Suprapubic skin (tissue), 4 donors: ENCODE data around the gene TANGO6. TPM values are rescaled to one million over a fixed set of nuclear protein-coding genes. Genes with fewer than 3 reads are reported as not detected.
A peak's percentile ranks its signal among the peaks of the same experiment; 100 is the strongest.

Experiments used
- DNase-seq, 2 donors: peaks; one replicate each; pipeline ENCODE4 v3.0.0-alpha.2; 2019; ENCODE audit warnings: low spot score in 2 of 2
- H3K27ac ChIP-seq: fragments of 200-600 bp; sonication (generic); one replicate; pipeline ENCODE4 v1.5.1; 2019
- H3K27me3 ChIP-seq: fragments of 200-600 bp; sonication (generic); one replicate; pipeline ENCODE4 v1.5.1; 2019
- H3K36me3 ChIP-seq: fragments of 200-600 bp; sonication (generic); one replicate; pipeline ENCODE4 v1.5.1; 2019
- H3K4me1 ChIP-seq: fragments of 200-600 bp; sonication (generic); one replicate; pipeline ENCODE4 v1.5.1; 2019
- H3K4me3 ChIP-seq: fragments of 200-600 bp; sonication (generic); one replicate; pipeline ENCODE4 v1.5.1; 2019; ENCODE audit warnings: mild to moderate bottlenecking
- H3K9me3 ChIP-seq: fragments of 200-600 bp; sonication (generic); one replicate; pipeline ENCODE4 v1.5.1; 2019
- EP300 ChIP-seq: sonication (generic); formaldehyde crosslinking; IDR thresholded peaks from one replicate; pipeline ENCODE4 v1.6.1; 2017; ENCODE audit warnings: antibody characterized with exemption
- POLR2A ChIP-seq, 2 donors: fragments of 450-650 bp; IDR thresholded peaks; one replicate each; pipeline ENCODE4 v1.6.1; 2017; ENCODE audit warnings: antibody characterized with exemption in 2 of 2, mild to moderate bottlenecking in 2 of 2, moderate library complexity in 2 of 2
- POLR2AphosphoS5 ChIP-seq, 3 donors: sonication (generic); formaldehyde crosslinking; IDR thresholded peaks; one replicate each; pipeline ENCODE4 v1.6.1; 2017; ENCODE audit warnings: antibody characterized with exemption in 3 of 3
- WGBS: methylation state at CpG from one replicate; pipeline ENCODE4 v1.1.5; 2018; 5-methylcytosine and 5-hydroxymethylcytosine counted together
- total RNA-seq, 4 donors: library from RNA; depleted of rRNA; stranded (reverse); fragments of >200 nt; gene quantifications; one replicate each; pipeline ENCODE4 v1.1.0, GENCODE V29; 2016
- TF ChIP-seq, protein P1 (sequence below), 2 donors: fragments of 200-600 bp in 1 of 2; fragments of 450-650 bp in 1 of 2; sonication (generic) in 1 of 2; IDR thresholded peaks; one replicate each; pipeline ENCODE4 v1.5.1; 2016 to 2019; ENCODE audit warnings: antibody characterized with exemption in 2 of 2, mild to moderate bottlenecking in 1 of 2, moderate library complexity in 1 of 2

Gene TANGO6
- total RNA-seq, 4 donors from 2014 or later: 10.6 to 14.0 (median 12.0) TPM

GRCh38 chr16:69112285-69113129 is 269.2 kb downstream of the TANGO6 start:
- H3K36me3 ChIP-seq: peaks cover 55% of the 10 kb centered on the region
- no peak for TF ChIP-seq POLR2AphosphoS5 (IDR thresholded peaks at IDR 0.05)
- TF ChIP-seq, protein P1, sequence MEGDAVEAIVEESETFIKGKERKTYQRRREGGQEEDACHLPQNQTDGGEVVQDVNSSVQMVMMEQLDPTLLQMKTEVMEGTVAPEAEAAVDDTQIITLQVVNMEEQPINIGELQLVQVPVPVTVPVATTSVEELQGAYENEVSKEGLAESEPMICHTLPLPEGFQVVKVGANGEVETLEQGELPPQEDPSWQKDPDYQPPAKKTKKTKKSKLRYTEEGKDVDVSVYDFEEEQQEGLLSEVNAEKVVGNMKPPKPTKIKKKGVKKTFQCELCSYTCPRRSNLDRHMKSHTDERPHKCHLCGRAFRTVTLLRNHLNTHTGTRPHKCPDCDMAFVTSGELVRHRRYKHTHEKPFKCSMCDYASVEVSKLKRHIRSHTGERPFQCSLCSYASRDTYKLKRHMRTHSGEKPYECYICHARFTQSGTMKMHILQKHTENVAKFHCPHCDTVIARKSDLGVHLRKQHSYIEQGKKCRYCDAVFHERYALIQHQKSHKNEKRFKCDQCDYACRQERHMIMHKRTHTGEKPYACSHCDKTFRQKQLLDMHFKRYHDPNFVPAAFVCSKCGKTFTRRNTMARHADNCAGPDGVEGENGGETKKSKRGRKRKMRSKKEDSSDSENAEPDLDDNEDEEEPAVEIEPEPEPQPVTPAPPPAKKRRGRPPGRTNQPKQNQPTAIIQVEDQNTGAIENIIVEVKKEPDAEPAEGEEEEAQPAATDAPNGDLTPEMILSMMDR (IDR thresholded peaks at IDR 0.05): peak in 1 of 2 donors; percentile 55
- H3K27me3 ChIP-seq: peaks cover 1% of the 10 kb centered on the region
- peak in 1 of 2 donors; percentile 66 for DNase-seq
- H3K9me3 ChIP-seq: no peaks in the 10 kb centered on the region
- H3K27ac ChIP-seq: no peak overlapping the region
- WGBS: 86% methylated on average over 2 of the region's 6 CpGs
- peaks cover 36% of the 10 kb centered on the region for H3K4me1 ChIP-seq
- H3K4me3 ChIP-seq: no peak overlapping the region

DNA sequence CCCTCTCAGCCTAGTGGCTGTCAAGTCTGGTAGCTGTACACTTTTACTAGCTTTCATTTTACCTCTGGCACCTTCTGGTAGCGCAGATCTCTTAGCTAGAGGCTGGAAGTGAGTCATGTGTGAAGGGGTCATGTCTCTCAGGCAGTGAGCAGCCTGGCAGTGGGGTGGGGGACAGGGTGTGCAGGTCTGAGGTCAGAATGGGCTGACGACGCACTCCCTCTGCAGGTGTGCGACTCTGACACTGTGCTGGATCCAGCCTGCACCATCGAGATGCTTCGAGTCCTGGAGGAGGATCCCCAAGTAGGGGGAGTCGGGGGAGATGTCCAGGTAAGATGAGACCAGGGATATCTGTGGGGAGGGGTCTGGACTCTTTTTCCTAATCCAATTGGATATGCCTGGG is 269.9 kb downstream of the TANGO6 start:
- 92% methylated on average over 7 of the region's 7 CpGs for WGBS
- Histone ChIP-seq H3K27ac (no peak overlapping the region), H3K9me3 (no peaks in the 10 kb centered on the region), H3K27me3 (no peaks in the 10 kb centered on the region), H3K4me1 (peaks cover 29% of the 10 kb centered on the region), H3K4me3 (no peak overlapping the region), H3K36me3 (peaks cover 61% of the 10 kb centered on the region)
- DNase-seq: no peak
- TF ChIP-seq, protein P1 (IDR thresholded peaks at IDR 0.05): no peak
- TF ChIP-seq EP300: no peak
- no peak for TF ChIP-seq POLR2A (IDR thresholded peaks at IDR 0.05)
- TF ChIP-seq POLR2AphosphoS5 (IDR thresholded peaks at IDR 0.05): no peak

DNA sequence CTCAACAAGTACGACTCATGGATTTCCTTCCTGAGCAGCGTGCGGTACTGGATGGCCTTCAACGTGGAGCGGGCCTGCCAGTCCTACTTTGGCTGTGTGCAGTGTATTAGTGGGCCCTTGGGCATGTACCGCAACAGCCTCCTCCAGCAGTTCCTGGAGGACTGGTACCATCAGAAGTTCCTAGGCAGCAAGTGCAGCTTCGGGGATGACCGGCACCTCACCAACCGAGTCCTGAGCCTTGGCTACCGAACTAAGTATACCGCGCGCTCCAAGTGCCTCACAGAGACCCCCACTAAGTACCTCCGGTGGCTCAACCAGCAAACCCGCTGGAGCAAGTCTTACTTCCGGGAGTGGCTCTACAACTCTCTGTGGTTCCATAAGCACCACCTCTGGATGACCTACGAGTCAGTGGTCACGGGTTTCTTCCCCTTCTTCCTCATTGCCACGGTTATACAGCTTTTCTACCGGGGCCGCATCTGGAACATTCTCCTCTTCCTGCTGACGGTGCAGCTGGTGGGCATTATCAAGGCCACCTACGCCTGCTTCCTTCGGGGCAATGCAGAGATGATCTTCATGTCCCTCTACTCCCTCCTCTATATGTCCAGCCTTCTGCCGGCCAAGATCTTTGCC is 271.1 kb downstream of the TANGO6 start:
- Histone ChIP-seq H3K9me3 (no peaks in the 10 kb centered on the region), H3K4me3 (no peak overlapping the region), H3K36me3 (peaks cover 71% of the 10 kb centered on the region), H3K27ac (no peak overlapping the region), H3K27me3 (no peaks in the 10 kb centered on the region), H3K4me1 (peaks cover 22% of the 10 kb centered on the region)
- TF ChIP-seq, protein P1 (IDR thresholded peaks at IDR 0.05): no peak
- TF ChIP-seq POLR2AphosphoS5 (IDR thresholded peaks at IDR 0.05) (no peak), POLR2A (IDR thresholded peaks at IDR 0.05) (no peak), EP300 (no peak)
- peak in 1 of 2 donors; percentile 40 for DNase-seq
- 94% methylated on average over 19 of the region's 25 CpGs for WGBS

- TF ChIP-seq EP300: no peak
- TF ChIP-seq POLR2A (IDR thresholded peaks at IDR 0.05): no peak
- TF ChIP-seq, protein P1 (IDR thresholded peaks at IDR 0.05): no peak
- no peak for TF ChIP-seq POLR2AphosphoS5 (IDR thresholded peaks at IDR 0.05)
- H3K4me1 ChIP-seq: peaks cover 22% of the 10 kb centered on the region
- H3K4me3 ChIP-seq: no peak overlapping the region
- no peak overlapping the region for H3K27ac ChIP-seq
- WGBS: 97% methylated on average over 6 of the region's 6 CpGs
- H3K27me3 ChIP-seq: no peaks in the 10 kb centered on the region
- peaks cover 71% of the 10 kb centered on the region for H3K36me3 ChIP-seq
- DNase-seq: no peak
- no peaks in the 10 kb centered on the region for H3K9me3 ChIP-seq
These were observed 271.6 kb downstream of the TANGO6 start for GRCh38 chr16:69114976-69115355.

- 83% methylated on average over 5 of the region's 5 CpGs for WGBS
- TF ChIP-seq EP300: no peak
- TF ChIP-seq, protein P1 (IDR thresholded peaks at IDR 0.05): no peak
- no peak for TF ChIP-seq POLR2AphosphoS5 (IDR thresholded peaks at IDR 0.05)
- no peak for TF ChIP-seq POLR2A (IDR thresholded peaks at IDR 0.05)
- DNase-seq: no peak
- Histone ChIP-seq H3K27me3 (no peaks in the 10 kb centered on the region), H3K4me1 (peaks cover 22% of the 10 kb centered on the region), H3K4me3 (no peak overlapping the region), H3K27ac (no peak overlapping the region), H3K9me3 (no peaks in the 10 kb centered on the region), H3K36me3 (peaks cover 72% of the 10 kb centered on the region)
These were observed 272.0 kb downstream of the TANGO6 start for GRCh38 chr16:69115361-69115760.
